ENCODE measurements around the gene GDPD4. TPM values are rescaled to one million over a fixed set of nuclear protein-coding genes. Genes with fewer than 3 reads are reported as not detected.

The GDPD4 gene
- total RNA-seq, 1 donor = 0.43 TPM

DNA sequence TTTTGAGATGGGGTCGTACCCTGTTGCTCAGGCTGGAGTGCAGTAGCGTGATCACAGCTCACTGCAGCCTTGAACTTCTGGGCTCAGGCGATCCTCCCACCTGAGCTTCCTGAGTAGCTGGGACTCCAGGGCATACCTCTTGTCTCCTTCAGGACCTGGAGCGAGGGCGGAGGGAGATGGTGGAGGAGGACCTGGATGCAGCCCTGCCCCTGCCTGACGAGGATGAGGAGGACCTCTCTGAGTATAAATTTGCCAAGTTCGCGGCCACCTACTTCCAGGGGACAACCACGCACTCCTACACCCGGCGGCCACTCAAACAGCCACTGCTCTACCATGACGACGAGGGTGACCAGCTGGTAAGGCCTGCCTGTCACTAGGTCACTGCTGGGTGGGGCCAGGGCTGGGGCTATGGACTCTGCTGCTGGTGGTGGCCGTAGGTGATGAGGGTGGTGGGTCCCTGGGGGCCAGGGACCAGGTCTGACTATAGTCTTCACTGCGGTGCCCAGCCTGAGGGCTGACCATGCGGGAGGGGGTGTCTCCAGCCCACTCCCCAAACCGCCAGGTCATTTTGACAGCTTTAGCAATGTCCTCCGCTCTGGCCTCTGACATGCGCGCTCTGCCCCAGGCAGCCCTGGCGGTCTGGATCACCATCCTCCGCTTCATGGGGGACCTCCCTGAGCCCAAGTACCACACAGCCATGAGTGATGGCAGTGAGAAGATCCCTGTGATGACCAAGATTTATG lies 119.5 kb downstream of the GDPD4 start:
- no peak overlapping the region for H3K4me3 ChIP-seq (ENCODE audit: low read depth, low read length)
- TF ChIP-seq, protein P1, sequence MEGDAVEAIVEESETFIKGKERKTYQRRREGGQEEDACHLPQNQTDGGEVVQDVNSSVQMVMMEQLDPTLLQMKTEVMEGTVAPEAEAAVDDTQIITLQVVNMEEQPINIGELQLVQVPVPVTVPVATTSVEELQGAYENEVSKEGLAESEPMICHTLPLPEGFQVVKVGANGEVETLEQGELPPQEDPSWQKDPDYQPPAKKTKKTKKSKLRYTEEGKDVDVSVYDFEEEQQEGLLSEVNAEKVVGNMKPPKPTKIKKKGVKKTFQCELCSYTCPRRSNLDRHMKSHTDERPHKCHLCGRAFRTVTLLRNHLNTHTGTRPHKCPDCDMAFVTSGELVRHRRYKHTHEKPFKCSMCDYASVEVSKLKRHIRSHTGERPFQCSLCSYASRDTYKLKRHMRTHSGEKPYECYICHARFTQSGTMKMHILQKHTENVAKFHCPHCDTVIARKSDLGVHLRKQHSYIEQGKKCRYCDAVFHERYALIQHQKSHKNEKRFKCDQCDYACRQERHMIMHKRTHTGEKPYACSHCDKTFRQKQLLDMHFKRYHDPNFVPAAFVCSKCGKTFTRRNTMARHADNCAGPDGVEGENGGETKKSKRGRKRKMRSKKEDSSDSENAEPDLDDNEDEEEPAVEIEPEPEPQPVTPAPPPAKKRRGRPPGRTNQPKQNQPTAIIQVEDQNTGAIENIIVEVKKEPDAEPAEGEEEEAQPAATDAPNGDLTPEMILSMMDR (IDR thresholded peaks at IDR 0.05; ENCODE audit: insufficient read depth, low read depth, low read length) = no peak
- no peak for DNase-seq (ENCODE audit: low read depth)

DNA sequence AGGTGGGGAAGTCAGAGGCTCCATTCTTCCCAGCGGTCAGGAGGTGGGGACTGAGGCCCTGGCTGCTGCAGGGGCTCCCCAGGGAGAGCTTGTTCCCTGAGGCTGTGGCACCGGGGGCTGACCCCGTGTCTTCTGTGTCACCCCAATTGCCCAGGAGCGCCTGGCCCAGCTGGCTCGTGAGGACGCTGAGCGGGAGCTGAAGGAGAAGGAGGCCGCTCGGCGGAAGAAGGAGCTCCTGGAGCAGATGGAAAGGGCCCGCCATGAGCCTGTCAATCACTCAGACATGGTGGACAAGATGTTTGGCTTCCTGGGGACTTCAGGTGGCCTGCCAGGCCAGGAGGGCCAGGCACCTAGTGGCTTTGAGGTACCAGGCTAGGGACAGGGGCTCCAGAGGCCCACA lies 120.3 kb downstream of the GDPD4 start:
- H3K4me3 ChIP-seq (ENCODE audit: low read depth, low read length) = no peak overlapping the region
- TF ChIP-seq, protein P1 (IDR thresholded peaks at IDR 0.05; ENCODE audit: insufficient read depth, low read depth, low read length) = no peak
- no peak for DNase-seq (ENCODE audit: low read depth)

DNA sequence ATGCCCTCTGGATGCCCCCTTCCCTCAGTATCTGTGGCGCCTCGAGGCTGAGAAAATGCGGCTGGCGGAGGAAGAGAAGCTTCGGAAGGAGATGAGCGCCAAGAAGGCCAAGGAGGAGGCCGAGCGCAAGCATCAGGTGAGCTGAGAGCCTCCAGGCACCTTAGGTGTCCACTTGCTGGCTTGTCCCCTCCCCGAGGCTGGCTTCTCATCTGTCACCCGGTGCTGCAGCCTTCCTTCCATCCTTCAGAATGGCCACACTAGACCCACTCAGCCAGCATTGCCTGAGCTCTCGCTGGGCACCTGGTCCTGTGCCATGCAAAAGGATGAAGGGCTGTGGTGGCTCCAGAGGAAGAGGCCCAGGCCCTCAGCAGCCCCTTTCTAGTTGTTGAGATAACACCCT lies 121.1 kb downstream of the GDPD4 start:
- TF ChIP-seq, protein P1 (IDR thresholded peaks at IDR 0.05; ENCODE audit: insufficient read depth, low read depth, low read length) = no peak
- H3K4me3 ChIP-seq (ENCODE audit: low read depth, low read length) = no peak overlapping the region
- no peak for DNase-seq (ENCODE audit: low read depth)

DNA sequence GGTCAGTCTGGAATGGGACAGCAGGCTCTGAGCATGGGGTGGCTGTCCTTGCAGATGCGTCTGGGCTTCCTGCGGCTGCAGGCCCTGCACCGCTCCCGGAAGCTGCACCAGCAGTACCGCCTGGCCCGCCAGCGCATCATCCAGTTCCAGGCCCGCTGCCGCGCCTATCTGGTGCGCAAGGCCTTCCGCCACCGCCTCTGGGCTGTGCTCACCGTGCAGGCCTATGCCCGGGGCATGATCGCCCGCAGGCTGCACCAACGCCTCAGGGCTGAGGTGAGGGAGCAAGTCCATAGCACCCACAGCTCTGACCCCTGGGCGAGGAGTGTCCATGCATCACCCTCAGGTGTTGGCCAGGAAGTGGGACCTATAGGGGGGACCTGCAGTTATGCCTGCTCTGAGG lies 121.8 kb downstream of the GDPD4 start:
- no peak for DNase-seq (ENCODE audit: low read depth)
- no peak overlapping the region for H3K4me3 ChIP-seq (ENCODE audit: low read depth, low read length)
- TF ChIP-seq, protein P1 (IDR thresholded peaks at IDR 0.05; ENCODE audit: insufficient read depth, low read depth, low read length) = no peak

DNA sequence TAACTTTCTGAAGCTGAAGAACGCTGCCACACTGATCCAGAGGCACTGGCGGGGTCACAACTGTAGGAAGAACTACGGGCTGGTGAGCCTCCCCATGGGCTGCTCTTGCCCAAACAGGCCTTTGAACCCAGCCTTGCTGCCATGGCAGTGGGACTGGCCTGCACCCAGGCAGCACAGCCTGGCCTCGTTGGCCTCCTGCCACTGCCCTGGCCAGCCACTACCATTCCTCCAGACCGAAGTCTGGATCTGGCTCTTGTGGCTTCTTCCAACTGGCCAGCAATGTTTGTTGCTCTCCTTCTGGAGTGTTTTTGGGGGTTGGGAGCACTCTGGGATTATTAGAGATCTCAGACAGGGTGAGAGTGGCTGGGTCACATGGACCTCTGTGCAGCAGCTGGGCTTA lies 122.4 kb downstream of the GDPD4 start:
- no peak overlapping the region for H3K4me3 ChIP-seq (ENCODE audit: low read depth, low read length)
- TF ChIP-seq, protein P1 (IDR thresholded peaks at IDR 0.05; ENCODE audit: insufficient read depth, low read depth, low read length) = no peak
- no peak for DNase-seq (ENCODE audit: low read depth)

DNA sequence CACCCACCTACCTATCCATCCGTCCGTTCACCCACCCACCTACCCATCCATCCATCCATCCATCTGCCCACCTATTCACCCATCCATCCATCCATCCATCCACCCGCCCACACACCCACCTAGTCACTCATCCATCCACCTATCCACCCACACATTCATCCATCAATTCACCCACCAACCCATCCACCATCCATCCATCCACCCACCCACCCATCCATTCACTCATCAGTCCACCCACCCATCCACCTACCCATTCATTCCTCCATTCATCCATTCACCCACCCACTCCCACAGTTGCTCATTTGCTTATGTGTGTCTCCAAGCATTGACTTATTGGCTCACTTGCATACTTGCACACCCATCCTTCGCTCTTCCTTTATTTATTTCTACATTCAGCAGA lies 123.3 kb downstream of the GDPD4 start:
- no peak for DNase-seq (ENCODE audit: low read depth)
- H3K4me3 ChIP-seq (ENCODE audit: low read depth, low read length) = no peak overlapping the region
- TF ChIP-seq, protein P1 (IDR thresholded peaks at IDR 0.05; ENCODE audit: insufficient read depth, low read depth, low read length) = no peak

DNA sequence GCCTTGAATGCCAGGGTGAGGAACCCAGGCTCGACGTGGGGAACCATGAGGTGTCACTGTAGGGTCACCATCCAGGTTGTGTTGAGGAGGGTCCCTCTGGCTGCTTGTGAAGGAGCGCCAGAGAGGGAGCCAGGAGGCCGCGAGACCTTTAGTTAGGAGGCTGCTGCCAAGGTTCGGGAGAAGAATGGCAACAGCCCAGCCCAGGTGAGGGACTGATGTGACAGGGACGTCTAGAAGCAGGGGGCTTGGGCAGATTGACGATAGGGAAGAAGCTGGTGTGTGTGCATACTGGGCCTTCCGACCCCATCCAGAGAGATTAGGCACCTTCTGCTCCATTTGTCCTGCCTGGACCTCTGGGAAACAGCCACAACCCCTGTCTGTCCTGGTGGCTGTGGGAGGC lies 124.5 kb downstream of the GDPD4 start:
- TF ChIP-seq, protein P1 (IDR thresholded peaks at IDR 0.05; ENCODE audit: insufficient read depth, low read depth, low read length) = no peak
- no peak overlapping the region for H3K4me3 ChIP-seq (ENCODE audit: low read depth, low read length)
- DNase-seq (ENCODE audit: low read depth) = no peak

Data from fibroblast of villous mesenchyme (primary cell).